ENCODE data around the gene TMCC2.

DNA sequence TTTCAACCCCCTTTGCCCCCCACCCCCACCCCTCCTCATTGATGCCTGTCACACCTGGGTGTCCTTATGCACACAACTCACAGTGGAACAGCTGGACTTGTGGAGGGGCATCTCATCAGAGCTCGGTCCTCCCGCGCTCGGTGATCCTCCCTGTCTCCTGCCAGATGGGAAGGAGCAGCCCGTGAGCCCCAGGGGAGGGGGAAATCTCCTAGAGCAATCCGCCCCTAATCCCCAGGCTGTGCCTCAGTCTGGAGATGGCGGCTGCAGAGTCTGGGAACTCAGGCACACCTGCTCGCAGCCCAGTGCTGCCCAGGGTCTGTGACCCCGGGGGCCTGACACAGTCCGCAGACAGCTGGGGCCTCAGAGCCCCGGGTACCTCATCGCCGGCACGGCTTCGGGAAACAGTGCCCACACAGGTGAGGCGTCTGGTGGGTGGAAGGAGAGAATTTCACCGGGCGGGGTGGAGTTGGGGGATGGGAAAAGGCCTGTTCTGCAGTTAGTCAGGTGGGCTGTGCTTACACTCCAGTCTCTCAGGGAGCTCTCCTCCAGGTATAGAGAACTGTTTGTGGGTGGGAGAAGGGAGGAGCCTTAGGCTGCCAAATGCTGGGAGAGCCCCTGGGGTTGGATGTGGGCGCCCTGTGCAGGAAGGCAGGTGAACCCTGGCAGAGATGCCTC lies 29.3 kb downstream of the TMCC2 start:
- TF ChIP-seq GATA2 (IDR thresholded peaks at IDR 0.05; ENCODE audit: low read depth, low read length) = no peak
- no peak for TF ChIP-seq GATA3 (IDR thresholded peaks at IDR 0.05; ENCODE audit: low read depth, low read length)

All from SH-SY5Y (cell line).